TTC549 (cell line): ENCODE measurements around the gene CACNG8.
A peak's percentile ranks its signal among the peaks of the same experiment; 100 is the strongest.
"Not testable (repeated sequence)": the region's sequence is repeated elsewhere in the genome, so short reads cannot be mapped to it uniquely, and the experiment has no call there.

ENCODE experiments used
- FAIRE-seq: peaks from 2 replicates; lab custom pipeline; 2012; peaks lifted over from hg19 to GRCh38; lab: Jason Lieb, UNC

CACNG8 gene

DNA sequence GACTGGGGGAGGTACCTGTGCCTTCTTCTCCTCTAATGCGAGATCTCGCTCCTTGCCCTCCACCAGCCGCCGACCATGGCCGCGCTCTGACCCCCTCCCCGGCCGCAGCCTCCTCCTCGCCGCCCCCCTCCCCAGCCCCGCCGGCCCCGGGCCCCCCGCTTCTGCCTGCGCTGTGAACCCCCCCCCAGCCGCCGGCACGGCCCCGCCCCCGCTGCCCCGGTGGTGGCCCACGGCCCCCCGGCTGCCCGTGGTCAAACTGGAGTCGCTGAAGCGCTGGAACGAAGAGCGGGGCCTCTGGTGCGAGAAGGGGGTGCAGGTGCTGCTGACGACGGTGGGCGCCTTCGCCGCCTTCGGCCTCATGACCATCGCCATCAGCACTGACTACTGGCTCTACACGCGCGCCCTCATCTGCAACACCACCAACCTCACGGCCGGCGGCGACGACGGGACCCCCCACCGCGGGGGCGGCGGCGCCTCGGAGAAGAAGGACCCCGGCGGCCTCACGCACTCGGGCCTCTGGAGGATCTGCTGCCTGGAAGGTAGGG is at the start of gene CACNG8:
Gene CACNG8, plus strand, starts transcription at position 51 of the 545 bp plus-strand sequence.
- FAIRE-seq: no peak

DNA sequence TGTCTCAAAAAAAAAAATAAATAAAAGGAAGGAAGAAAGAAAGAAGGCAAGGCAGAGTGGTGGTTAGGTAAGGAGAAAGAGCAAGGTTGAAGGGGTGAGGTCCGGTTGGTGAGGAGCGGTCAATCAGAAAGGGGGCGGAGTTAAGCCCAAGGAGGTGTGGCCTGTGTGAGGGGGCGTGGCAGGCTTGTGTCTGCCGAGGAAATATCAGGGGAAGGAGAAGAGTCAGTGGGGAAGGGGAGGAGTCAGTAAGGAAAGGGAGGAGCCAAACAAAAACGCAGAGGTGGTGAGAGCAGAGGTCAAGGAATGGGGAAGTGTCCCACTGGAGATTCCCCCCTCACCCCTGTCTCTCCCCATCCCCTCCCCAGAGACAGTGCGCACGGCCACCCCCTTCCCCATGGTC is 47.7 kb upstream of the CACNG8 start:
- FAIRE-seq: no peak

- no peak for FAIRE-seq
These were observed 46.7 kb upstream of the CACNG8 start for GRCh38 chr19:53916004-53916403.

GRCh38 chr19:53917356-53917755 is 45.4 kb upstream of the CACNG8 start:
- FAIRE-seq: no peak

DNA sequence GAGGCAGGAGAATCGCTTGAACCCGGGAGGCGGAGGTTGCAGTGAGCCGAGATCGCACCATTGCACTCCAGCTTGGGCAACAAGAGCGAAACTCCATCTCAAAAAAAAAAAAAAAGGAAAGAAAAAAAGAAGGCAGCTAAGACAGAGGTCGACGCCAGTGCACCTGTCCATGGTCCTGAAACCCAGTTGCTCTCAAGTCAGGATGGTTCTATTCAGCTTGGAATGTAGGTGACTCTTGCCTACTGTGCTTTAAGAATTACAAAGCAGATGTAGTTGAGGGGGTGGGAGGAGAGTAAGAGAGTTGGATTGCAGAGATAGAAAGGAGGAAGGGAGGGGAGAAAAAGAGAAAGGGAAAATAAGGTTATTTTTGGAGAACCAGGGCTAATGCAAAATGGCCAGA is 35.0 kb upstream of the CACNG8 start:
- FAIRE-seq: no peak

DNA sequence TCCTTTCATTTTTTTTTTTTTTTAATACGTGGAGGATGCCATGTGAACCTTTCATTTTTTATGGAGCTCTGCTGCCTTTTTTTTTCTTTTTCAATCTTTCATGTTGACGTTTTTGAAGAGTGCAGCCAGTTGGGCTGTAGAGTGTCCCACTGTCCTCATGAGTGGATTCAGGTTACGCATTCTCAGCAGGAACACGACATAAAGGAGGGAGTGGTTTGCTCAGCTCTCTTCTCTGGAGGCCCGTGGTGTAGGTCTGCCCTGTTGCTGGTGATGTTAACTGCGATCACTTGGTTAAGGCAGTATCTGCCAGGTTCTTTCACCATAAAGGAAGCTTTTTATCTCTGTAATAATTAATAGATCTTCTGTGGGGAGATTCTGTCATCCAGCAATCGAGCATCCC is 26.7 kb upstream of the CACNG8 start:
- FAIRE-seq: no peak

- no peak for FAIRE-seq
These were observed 20.5 kb upstream of the CACNG8 start for GRCh38 chr19:53942001-53942786.

DNA sequence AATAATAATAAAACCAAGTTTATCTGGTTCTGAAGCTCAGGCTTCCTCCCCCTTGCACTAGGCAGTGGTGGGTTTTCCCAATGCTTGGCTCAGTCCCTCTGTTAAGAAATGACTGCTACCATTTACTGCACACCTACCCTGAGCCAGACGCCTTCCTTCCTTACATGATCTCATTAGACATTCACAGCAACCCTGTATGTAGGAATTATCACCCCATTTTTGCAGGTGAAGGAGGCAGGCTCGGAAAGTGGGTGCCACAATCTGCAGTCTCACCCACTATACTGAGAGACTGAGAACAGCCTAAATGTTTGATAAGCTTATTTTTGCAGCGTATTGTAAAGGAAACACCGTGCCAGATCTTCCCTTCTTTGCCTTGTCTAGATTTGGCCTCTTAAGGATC is 18.3 kb upstream of the CACNG8 start:
- FAIRE-seq: no peak

GRCh38 chr19:53944933-53945332 is 17.8 kb upstream of the CACNG8 start:
- no peak for FAIRE-seq

DNA sequence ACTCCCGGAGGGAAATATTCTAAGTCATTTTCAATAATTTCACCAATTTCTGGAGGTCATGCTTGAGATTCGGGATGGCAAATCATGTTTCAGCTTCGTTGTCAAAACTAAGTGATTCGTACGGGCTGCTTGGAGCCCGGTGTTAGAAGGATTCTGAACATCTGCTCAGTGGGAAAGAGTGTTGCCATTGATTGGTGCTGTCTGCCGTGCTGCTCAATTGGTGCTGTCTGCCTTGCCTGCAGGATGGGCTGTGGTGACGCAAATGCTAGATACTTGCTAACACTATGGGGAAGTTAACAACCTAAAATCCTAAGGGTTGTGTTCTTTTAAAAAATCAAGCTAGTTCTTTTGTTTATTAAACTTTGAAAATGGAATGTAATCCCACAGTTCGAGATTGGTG is 17.3 kb upstream of the CACNG8 start:
- FAIRE-seq: peak; percentile 92

DNA sequence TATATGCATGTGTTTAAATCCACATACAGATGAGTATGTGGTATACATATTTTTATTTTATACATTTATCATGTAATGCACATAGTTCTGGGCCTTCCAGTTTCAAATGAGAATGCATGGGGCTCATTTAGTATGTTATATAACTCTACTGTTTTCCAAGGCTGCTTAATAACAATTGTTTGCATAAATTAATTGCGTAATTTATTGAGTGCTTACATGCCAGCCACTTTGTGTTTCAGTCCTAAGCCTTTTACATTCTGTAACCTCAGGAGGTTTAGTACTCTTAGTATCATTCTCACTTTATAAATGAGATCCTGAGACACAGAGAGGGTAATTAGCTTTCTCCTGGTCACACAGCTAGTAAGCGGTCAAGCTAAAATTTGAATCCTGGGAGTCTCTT is 16.7 kb upstream of the CACNG8 start:
- no peak for FAIRE-seq

GRCh38 chr19:53947624-53948023 is 15.1 kb upstream of the CACNG8 start:
- FAIRE-seq: peak; percentile 9

DNA sequence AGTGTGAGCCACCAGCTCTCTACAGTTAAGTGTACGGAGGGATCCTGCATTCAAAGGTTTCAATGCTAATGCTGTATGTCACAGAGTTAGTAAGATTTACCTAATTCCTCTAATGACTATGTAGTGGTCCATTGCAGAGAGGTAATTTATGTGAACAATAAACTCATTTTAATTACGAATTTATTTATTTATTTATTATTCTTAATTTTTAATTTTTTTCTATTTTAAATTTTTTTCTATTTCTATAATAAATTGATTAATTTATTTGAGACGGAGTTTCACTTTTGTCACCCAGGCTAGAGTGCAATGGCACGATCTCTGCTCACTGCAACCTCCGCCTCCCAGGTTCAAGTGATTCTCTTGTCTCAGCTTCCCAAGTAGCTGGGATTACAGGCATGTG is 14.1 kb upstream of the CACNG8 start:
- not testable (repeated sequence) for FAIRE-seq

DNA sequence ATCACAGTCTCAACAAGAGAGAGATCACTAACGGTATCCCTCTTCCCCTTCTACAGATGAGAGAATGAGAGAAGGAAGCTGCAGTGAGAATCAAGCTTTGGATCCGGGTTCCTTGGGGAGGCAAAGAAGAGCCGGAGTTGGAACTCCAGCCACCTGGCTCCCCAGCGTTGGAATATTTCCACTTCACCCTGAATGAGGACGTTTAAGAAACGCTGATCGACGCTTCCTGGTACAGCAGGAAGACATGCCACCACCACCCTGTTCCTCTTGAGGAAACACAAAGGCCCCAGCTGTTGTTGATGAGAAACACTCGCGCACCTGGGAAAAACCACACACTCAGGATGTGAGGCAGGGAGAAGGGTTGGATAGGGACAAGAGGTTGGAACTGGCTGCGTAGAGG is 11.3 kb upstream of the CACNG8 start:
- no peak for FAIRE-seq

- FAIRE-seq: no peak
These were observed 10.8 kb upstream of the CACNG8 start for GRCh38 chr19:53951947-53952346.

DNA sequence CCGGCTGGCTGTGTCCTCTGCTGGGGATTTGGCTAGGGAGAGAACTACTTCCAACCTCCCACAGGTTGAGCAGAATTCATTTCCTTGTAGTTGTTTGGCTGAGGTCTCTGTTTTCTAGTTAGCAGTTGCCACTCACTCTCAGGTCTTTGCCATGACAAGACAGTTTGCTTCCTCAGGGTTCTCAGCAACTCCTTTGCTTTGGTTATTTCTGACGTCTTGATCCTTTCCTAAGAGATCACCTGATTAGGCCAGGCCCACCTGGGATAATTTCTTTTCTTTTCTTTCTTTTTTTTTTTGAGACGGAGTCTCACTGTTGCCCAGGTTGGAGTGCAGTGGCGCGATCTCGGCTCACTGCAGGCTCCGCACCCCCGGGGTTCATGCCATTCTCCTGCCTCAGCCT is 9.4 kb upstream of the CACNG8 start:
- no peak for FAIRE-seq

DNA sequence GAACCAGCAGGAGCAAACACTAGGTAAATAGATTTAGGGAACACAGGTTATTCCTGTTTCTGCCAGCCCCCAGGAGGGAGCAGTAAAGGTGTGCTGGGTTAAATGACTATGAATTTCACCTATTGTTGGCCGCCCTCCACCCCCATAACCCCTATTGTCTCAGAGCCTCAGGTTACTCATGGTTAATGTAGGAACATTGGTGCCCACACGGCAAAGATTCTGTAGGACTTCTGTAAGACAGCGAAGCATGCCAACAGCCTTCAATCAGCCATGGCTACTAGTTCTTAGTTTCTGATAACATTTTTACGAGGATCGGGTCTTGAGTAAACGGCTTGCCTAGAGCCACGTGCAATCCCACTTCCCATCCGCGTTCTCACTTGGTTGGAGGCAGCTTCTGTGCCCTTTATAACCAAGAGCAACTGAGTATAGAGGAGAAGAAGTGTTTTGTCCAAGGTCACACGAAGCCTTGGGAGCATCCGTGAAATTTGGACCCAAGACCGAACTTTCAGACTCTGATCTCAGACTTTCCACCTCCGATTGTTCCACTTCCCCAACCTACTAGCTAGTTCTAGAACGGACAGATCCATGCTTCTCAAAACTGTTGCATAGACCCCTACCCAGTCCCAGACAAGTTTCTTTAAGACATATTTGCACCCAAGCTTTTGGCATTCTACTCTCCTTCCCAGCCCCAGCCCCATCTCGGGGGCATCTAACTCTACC is 5.1 kb upstream of the CACNG8 start:
- FAIRE-seq: no peak

DNA sequence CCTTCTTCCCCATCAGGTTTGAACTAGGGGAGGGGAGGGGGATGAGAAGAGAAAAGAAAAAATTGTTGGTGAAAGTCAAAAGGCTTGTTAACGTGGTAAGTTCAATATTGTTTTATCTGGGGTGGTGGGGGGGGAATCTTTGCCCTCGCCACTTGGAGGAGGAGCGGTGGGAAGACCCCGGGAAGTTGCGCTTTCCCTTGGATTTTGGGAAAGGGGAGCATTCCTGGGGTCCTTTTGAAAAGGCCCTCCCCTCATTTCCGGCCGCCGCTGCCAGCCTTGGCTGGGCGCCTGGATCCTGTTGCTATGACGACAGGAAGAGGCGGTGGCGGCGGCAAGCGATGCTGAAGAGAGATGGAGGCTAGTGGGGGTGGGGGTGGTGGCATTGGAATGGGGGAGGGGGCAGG is 4.6 kb upstream of the CACNG8 start:
- no peak for FAIRE-seq

- no peak for FAIRE-seq
These were observed 3.6 kb upstream of the CACNG8 start for GRCh38 chr19:53958823-53959757.

- no peak for FAIRE-seq
These were observed 2.5 kb upstream of the CACNG8 start for GRCh38 chr19:53960187-53960586.

- no peak for FAIRE-seq
These were observed 1.9 kb upstream of the CACNG8 start for GRCh38 chr19:53960886-53961285.
